ENCODE measurements around the gene SULF2.

GRCh38 chr20:47675190-47676142, 109.8 kb downstream of the SULF2 start:
- TF ChIP-seq, protein P1, sequence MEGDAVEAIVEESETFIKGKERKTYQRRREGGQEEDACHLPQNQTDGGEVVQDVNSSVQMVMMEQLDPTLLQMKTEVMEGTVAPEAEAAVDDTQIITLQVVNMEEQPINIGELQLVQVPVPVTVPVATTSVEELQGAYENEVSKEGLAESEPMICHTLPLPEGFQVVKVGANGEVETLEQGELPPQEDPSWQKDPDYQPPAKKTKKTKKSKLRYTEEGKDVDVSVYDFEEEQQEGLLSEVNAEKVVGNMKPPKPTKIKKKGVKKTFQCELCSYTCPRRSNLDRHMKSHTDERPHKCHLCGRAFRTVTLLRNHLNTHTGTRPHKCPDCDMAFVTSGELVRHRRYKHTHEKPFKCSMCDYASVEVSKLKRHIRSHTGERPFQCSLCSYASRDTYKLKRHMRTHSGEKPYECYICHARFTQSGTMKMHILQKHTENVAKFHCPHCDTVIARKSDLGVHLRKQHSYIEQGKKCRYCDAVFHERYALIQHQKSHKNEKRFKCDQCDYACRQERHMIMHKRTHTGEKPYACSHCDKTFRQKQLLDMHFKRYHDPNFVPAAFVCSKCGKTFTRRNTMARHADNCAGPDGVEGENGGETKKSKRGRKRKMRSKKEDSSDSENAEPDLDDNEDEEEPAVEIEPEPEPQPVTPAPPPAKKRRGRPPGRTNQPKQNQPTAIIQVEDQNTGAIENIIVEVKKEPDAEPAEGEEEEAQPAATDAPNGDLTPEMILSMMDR (IDR thresholded peaks at IDR 0.05) = no peak
- no peak for TF ChIP-seq POLR2A (IDR thresholded peaks at IDR 0.05)
